HFF-Myc (cell line): ENCODE measurements around the gene HM13.
"Not testable (repeated sequence)": the region's sequence is repeated elsewhere in the genome, so short reads cannot be mapped to it uniquely, and the experiment has no call there.

Source experiments
- DNase-seq: peaks from one replicate; pipeline ENCODE4 v3.0.0-alpha.2; 2011; ENCODE audit warnings: low read depth; ENCODE audit errors: extremely low read depth
- H3K4me3 ChIP-seq: replicated peaks from 2 replicates; pipeline ENCODE4 v1.5.1; 2011; ENCODE audit warnings: low read depth, mild to moderate bottlenecking, control low read depth, low read length
- TF ChIP-seq, protein P1 (sequence below): IDR thresholded peaks from 2 replicates; pipeline ENCODE4 v1.5.1; 2012; ENCODE audit warnings: mild to moderate bottlenecking, low read depth, low read length, control low read depth; ENCODE audit errors: missing control alignments

Gene HM13

DNA sequence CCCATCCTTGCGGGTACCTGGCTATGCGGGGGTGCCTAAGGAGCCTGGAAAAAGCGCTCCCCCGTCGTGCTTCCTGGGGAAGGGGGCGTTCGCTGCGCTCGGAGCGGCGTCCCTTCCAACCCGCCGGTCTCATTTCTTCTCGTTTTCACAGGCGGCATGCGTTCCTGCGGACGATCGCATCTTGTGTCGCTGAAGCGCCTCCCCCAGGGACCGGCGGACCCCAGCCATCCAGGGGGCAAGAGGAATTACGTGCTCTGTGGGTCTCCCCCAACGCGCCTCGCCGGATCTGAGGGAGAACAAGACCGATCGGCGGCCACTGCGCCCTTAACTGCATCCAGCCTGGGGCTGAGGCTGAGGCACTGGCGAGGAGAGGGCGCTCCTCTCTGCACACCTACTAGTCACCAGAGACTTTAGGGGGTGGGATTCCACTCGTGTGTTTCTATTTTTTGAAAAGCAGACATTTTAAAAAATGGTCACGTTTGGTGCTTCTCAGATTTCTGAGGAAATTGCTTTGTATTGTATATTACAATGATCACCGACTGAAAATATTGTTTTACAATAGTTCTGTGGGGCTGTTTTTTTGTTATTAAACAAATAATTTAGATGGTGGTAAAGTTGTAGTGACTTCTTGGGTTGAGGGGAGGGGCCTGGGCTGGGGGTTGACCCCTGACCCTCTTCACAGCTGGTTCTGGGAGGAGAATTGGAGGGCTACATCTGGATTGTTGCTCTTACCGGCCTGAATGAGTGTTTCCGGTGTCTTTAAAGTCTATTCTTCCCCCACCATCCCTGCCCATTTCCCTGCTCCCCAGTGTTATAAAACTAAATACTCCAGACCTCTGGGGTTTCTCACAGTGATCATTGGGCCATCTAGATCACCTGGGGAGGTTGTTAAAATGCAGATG lies 91.9 kb downstream of the HM13 start:
- H3K4me3 ChIP-seq = peak overlapping the region; percentile 99
- TF ChIP-seq, protein P1, sequence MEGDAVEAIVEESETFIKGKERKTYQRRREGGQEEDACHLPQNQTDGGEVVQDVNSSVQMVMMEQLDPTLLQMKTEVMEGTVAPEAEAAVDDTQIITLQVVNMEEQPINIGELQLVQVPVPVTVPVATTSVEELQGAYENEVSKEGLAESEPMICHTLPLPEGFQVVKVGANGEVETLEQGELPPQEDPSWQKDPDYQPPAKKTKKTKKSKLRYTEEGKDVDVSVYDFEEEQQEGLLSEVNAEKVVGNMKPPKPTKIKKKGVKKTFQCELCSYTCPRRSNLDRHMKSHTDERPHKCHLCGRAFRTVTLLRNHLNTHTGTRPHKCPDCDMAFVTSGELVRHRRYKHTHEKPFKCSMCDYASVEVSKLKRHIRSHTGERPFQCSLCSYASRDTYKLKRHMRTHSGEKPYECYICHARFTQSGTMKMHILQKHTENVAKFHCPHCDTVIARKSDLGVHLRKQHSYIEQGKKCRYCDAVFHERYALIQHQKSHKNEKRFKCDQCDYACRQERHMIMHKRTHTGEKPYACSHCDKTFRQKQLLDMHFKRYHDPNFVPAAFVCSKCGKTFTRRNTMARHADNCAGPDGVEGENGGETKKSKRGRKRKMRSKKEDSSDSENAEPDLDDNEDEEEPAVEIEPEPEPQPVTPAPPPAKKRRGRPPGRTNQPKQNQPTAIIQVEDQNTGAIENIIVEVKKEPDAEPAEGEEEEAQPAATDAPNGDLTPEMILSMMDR = no peak
- DNase-seq = no peak

DNA sequence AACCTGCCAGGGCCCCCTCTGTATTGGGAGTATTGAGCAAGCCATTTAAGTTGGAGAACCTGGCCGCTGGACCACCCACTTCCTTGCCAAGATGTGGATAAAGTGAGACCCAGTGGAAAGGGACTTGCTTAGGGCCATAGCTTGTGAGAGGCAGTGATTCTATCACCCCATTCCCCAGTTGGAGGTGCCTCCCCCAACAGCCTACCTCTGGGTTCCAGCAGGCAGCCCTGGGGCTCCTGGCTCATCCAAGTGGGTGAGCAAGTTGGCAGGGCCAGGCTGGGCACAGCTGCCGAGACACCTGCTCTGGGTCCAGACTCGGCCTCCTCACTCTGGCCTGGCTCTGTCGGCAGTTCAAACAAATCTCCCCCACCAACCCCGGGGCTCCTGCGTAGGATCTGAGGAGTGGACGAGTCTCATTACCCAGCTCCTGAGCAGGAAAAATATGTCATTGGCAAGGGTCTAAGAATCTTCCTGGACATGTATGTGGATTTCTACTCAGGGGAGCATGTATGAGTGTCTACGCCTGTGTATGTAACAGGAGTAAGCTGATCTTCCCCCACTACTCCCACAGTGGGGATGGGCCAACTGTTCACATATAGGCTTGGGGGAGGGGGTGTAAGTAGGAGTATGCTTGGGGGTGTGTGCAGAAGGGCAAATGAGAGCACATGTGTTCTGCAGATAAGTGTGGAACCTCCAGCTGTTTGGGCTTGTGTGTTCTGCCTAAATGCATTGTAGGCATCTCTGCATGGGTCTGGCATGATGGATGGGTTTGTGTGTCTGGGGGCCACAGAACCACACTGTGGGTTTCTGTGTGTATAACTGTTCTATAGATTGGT lies 92.8 kb downstream of the HM13 start:
- peak overlapping the region; percentile 99 for H3K4me3 ChIP-seq
- TF ChIP-seq, protein P1 = no peak
- DNase-seq = no peak

DNA sequence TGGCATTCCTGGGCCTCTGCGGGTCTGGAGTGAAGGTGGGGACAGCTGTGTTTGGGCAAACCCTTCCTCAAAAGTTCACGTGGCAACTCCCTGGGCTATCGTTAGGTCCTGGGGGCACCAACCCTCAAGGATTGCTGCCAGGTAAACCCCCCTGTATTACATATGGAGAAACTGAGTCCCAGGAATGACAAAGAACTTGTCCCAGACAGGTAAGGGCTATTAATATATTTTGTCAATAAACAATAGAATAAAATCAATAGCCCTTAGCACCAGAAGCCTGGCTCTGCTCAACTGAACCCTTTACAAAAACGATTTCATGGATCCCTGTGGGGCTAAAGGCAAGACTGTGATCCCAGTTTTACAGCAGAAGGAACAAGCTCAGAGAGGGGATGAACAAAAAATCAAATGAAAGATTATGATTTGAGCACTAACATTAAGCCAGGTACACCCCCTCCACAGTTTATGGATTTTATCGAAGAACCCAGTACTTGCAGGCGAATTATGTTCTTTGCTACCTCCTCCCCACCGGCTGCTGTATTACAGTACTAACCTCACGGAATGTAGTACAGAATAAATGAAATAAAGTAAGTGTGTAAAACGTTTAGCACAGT lies 93.5 kb downstream of the HM13 start:
- TF ChIP-seq, protein P1 = no peak
- H3K4me3 ChIP-seq = peak overlapping the region; percentile 99
- DNase-seq = no peak

DNA sequence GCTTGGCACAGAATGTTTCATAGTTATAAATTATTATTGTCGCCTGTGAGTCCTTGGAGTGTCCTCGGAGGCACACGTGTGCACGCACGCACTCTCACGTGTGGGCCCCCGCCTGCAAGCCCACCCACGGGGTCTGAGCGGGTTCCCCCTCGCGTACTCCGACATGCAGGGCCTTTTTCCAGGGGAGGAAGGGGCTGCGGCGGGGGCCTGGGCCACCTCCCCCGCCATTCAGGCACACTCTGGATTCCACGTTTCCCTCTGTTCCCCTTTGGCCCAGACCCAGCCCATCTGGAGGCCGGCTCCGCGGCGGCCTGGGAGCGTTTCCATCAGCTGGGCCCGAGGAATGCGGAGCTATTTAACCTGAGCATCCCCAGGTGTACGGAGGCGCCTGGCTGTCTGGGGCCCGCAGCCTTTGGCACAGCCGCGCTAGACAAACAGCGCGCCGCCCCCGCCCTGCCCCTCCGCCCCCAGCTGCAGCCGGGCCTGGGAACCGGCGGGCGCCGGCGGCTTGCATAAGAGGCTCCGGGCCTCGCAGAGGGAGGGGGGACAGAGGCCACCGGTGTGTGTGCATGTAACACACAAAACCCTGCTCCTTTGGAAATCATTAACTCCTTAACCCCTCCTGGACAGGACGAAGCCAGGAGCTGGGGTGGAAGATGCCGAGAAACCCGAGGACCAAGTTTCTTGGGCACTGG lies 94.2 kb downstream of the HM13 start:
- peak overlapping the region; percentile 11 for H3K4me3 ChIP-seq
- TF ChIP-seq, protein P1 = no peak
- DNase-seq = no peak

DNA sequence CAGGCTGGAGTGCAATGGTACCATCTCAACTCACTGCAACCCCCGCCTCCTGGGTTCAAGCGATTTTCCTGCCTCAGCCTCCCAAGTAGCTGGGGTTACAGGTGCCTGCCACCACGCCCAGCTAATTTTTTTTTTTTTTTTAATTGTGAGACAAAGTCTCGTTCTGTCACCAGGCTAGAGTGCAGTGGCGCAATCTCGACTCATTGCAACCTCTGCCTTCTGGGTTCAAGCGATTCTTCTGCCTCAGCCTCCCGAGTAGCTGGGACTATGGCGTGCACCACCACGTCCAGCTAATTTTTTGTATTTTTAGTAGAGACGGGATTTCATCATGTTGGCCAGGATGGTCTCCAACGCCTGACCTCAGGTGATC lies 98.0 kb downstream of the HM13 start:
- not testable (repeated sequence) for H3K4me3 ChIP-seq, DNase-seq

DNA sequence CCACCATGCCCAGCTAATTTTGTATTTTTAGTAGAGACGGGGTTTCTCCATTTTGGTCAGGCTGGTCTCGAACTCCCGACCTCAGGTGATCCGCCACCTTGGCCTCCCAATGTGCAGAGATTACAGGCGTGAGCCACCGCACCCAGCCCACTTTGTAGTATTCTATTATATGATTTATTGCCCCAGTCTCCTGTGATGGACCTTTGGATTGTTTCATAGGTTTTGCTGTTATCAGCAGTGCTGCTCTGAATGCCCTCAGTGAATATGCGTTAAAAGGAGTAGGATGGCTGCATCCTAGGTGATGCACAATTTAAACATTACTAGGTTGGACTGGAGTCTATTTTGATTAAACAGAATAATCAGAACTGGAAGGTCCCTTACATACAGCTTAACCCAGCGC lies 101.2 kb downstream of the HM13 start:
- TF ChIP-seq, protein P1 = no peak
- DNase-seq = no peak
- no peak overlapping the region for H3K4me3 ChIP-seq
